Subcutaneous abdominal adipose tissue (tissue), 5 donors: Measurements from ENCODE around the gene TPST2.

ENCODE experiments used
- H3K27ac ChIP-seq: one replicate; pipeline ENCODE4 v1.7.0; 2013; ENCODE audit warnings: low read depth, mild to moderate bottlenecking, inconsistent platforms, low read length, moderate library complexity
- H3K27me3 ChIP-seq, 5 donors: one replicate each; pipeline ENCODE4 v1.7.0; 2013; ENCODE audit warnings: low read length in 5 of 5, inconsistent platforms in 1 of 5; ENCODE audit not compliant: control insufficient read depth in 5 of 5, insufficient read depth in 4 of 5
- H3K36me3 ChIP-seq, 5 donors: one replicate each; pipeline ENCODE4 v1.7.0; 2013; ENCODE audit warnings: low read length in 5 of 5; ENCODE audit not compliant: control insufficient read depth in 5 of 5, insufficient read depth in 5 of 5
- H3K4me1 ChIP-seq, 5 donors: one replicate each; pipeline ENCODE4 v1.7.0; 2013; ENCODE audit warnings: low read length in 5 of 5, mild to moderate bottlenecking in 3 of 5, moderate library complexity in 1 of 5; ENCODE audit not compliant: control insufficient read depth in 5 of 5, insufficient read depth in 5 of 5
- H3K4me3 ChIP-seq, 5 donors: one replicate each; pipeline ENCODE4 v1.7.0; 2013; ENCODE audit warnings: low read length in 5 of 5, low read depth in 1 of 5
- H3K9ac ChIP-seq, 5 donors: one replicate each; pipeline ENCODE4 v1.7.0; 2013; ENCODE audit warnings: low read length in 5 of 5, mild to moderate bottlenecking in 4 of 5, moderate library complexity in 3 of 5
- H3K9me3 ChIP-seq, 5 donors: one replicate each; pipeline ENCODE4 v1.7.0; 2013; ENCODE audit warnings: low read length in 5 of 5; ENCODE audit not compliant: control insufficient read depth in 5 of 5
- donor health status: healthy.
- donor health status: healthy.
- donor health status: healthy.
- donor health status: healthy.
- donor health status: healthy.

Gene TPST2

GRCh38 chr22:26585104-26585790 lies 4.7 kb downstream of the TPST2 start:
- Histone ChIP-seq H3K9me3 (peaks cover 0 to 2% (median 0%) of the 10 kb centered on the region in 5 donors), H3K4me1 (peaks cover 0 to 51% (median 45%) of the 10 kb centered on the region in 5 donors), H3K27me3 (no peaks in the 10 kb centered on the region), H3K36me3 (peaks cover 0 to 11% (median 6%) of the 10 kb centered on the region in 5 donors), H3K27ac (peak overlapping the region; percentile 68), H3K4me3 (no peak overlapping the region), H3K9ac (peak overlapping the region in 2 of 5 donors; percentile 8 to 16)

- Histone ChIP-seq H3K9me3 (peaks cover 0 to 2% (median 0%) of the 10 kb centered on the region in 5 donors), H3K27ac (peak overlapping the region; percentile 68), H3K27me3 (no peaks in the 10 kb centered on the region), H3K4me1 (peaks cover 0 to 56% (median 54%) of the 10 kb centered on the region in 5 donors), H3K36me3 (peaks cover 0 to 11% (median 6%) of the 10 kb centered on the region in 5 donors), H3K4me3 (no peak overlapping the region), H3K9ac (no peak overlapping the region)
Observed at GRCh38 chr22:26584010-26584409, 5.9 kb downstream of the TPST2 start.

- Histone ChIP-seq H3K9me3 (no peaks in the 10 kb centered on the region), H3K9ac (no peak overlapping the region), H3K27ac (no peak overlapping the region), H3K4me3 (no peak overlapping the region), H3K27me3 (no peaks in the 10 kb centered on the region), H3K36me3 (peaks cover 0 to 17% (median 6%) of the 10 kb centered on the region in 5 donors), H3K4me1 (peaks cover 0 to 47% (median 42%) of the 10 kb centered on the region in 5 donors)
Observed at GRCh38 chr22:26581633-26582168, 8.2 kb downstream of the TPST2 start.

- Histone ChIP-seq H3K36me3 (peaks cover 0 to 17% (median 6%) of the 10 kb centered on the region in 5 donors), H3K9ac (peak overlapping the region in 1 of 5 donors; percentile 3), H3K9me3 (no peaks in the 10 kb centered on the region), H3K27ac (no peak overlapping the region), H3K4me3 (no peak overlapping the region), H3K4me1 (peaks cover 0 to 45% (median 40%) of the 10 kb centered on the region in 5 donors), H3K27me3 (no peaks in the 10 kb centered on the region)
Observed at GRCh38 chr22:26581026-26581425, 8.9 kb downstream of the TPST2 start.

- Histone ChIP-seq H3K4me3 (no peak overlapping the region), H3K9me3 (no peaks in the 10 kb centered on the region), H3K27me3 (no peaks in the 10 kb centered on the region), H3K36me3 (peaks cover 0 to 17% (median 6%) of the 10 kb centered on the region in 5 donors), H3K27ac (no peak overlapping the region), H3K9ac (no peak overlapping the region), H3K4me1 (peaks cover 0 to 43% (median 35%) of the 10 kb centered on the region in 5 donors)
Observed at GRCh38 chr22:26580240-26580962, 9.5 kb downstream of the TPST2 start.

- Histone ChIP-seq H3K27me3 (no peaks in the 10 kb centered on the region), H3K27ac (no peak overlapping the region), H3K36me3 (peaks cover 0 to 17% (median 6%) of the 10 kb centered on the region in 5 donors), H3K4me1 (peaks cover 0 to 43% (median 32%) of the 10 kb centered on the region in 5 donors), H3K9ac (peak overlapping the region in 2 of 5 donors; percentile 5 to 9), H3K9me3 (no peaks in the 10 kb centered on the region), H3K4me3 (no peak overlapping the region)
Observed at GRCh38 chr22:26579331-26579886, 10.5 kb downstream of the TPST2 start.

GRCh38 chr22:26577081-26577480 lies 12.9 kb downstream of the TPST2 start:
- H3K36me3 ChIP-seq = peaks cover 0 to 7% (median 0%) of the 10 kb centered on the region in 5 donors
- H3K4me1 ChIP-seq = peaks cover 0 to 54% (median 42%) of the 10 kb centered on the region in 5 donors
- no peaks in the 10 kb centered on the region for H3K27me3 ChIP-seq
- no peaks in the 10 kb centered on the region for H3K9me3 ChIP-seq
- H3K4me3 ChIP-seq = no peak overlapping the region
- no peak overlapping the region for H3K9ac ChIP-seq
- H3K27ac ChIP-seq = no peak overlapping the region

GRCh38 chr22:26576026-26576680 lies 13.8 kb downstream of the TPST2 start:
- Histone ChIP-seq H3K9ac (no peak overlapping the region), H3K36me3 (peaks cover 0 to 7% (median 0%) of the 10 kb centered on the region in 5 donors), H3K4me3 (no peak overlapping the region), H3K9me3 (no peaks in the 10 kb centered on the region), H3K4me1 (peaks cover 0 to 54% (median 44%) of the 10 kb centered on the region in 5 donors), H3K27ac (no peak overlapping the region), H3K27me3 (no peaks in the 10 kb centered on the region)

GRCh38 chr22:26574001-26574723 lies 15.8 kb downstream of the TPST2 start:
- H3K4me1 ChIP-seq = peaks cover 0 to 51% (median 43%) of the 10 kb centered on the region in 5 donors
- H3K9me3 ChIP-seq = no peaks in the 10 kb centered on the region
- H3K9ac ChIP-seq = no peak overlapping the region
- H3K4me3 ChIP-seq = no peak overlapping the region
- H3K36me3 ChIP-seq = peaks cover 0 to 7% (median 0%) of the 10 kb centered on the region in 5 donors
- H3K27ac ChIP-seq = no peak overlapping the region
- no peaks in the 10 kb centered on the region for H3K27me3 ChIP-seq
